ENCODE data around the gene SUSD3.

DNA sequence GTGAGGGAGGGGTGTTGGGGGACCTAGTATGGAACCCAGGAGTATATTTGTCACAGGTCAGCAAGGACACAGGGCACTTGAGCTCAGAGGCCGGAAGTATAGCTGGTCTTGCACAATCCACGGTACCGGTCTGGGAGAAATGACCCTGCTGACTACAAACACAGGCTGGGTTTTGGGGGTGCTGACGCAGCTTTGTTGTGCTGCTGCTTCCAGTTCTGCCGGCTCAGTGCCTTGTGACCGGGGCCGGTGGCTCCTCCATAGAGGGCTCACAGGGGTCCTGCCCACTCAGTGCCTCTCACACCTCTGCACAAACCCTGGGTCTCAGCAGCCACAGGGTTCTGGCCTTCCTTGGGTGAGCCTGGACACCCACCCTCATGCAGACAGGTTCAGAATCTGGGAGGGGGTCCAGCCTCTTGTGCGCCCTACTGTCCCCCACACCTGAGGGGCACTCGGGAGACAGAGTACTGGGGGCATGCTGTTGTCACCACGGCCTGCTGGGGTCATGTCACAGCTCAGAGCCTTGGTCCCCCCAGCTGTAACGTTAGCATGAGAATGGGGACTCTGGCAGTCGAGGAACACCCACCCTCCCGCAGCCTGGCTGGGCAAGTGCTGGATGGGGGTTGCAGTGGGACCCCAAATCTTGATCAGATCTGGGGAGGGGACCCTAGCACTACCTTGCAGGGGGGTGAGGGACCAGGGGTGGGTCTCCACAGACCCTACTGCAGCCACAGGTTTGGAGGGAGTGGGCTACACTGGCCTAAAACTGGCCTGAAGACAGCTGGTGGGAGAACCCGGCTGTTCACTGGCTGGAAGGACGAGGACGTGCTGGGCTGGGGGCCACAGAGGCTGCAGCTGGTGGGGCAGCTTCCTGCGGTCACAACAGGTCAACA, 57.8 kb downstream of the SUSD3 start:
- TF ChIP-seq, protein P1, sequence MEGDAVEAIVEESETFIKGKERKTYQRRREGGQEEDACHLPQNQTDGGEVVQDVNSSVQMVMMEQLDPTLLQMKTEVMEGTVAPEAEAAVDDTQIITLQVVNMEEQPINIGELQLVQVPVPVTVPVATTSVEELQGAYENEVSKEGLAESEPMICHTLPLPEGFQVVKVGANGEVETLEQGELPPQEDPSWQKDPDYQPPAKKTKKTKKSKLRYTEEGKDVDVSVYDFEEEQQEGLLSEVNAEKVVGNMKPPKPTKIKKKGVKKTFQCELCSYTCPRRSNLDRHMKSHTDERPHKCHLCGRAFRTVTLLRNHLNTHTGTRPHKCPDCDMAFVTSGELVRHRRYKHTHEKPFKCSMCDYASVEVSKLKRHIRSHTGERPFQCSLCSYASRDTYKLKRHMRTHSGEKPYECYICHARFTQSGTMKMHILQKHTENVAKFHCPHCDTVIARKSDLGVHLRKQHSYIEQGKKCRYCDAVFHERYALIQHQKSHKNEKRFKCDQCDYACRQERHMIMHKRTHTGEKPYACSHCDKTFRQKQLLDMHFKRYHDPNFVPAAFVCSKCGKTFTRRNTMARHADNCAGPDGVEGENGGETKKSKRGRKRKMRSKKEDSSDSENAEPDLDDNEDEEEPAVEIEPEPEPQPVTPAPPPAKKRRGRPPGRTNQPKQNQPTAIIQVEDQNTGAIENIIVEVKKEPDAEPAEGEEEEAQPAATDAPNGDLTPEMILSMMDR (IDR thresholded peaks at IDR 0.05): no peak
- TF ChIP-seq POLR2AphosphoS5 (IDR thresholded peaks at IDR 0.05): peak in 1 of 2 donors; percentile 61
